Stimulated activated CD4-positive, alpha-beta T cell treated with anti-CD3 and anti-CD28 coated beads, Interleukin-1b, Interleukin-23, amount 100 ng/mL, for 4 hours (primary cell): Measurements from ENCODE around the gene UGGT2.
"Not testable (repeated sequence)": the region's sequence is repeated elsewhere in the genome, so short reads cannot be mapped to it uniquely, and the experiment has no call there.

Experiments used
- DNase-seq, 2 donors: peaks; one replicate each; pipeline ENCODE4 v3.0.0-alpha.2; 2020; ENCODE audit warnings: low read depth in 2 of 2

Gene UGGT2

GRCh38 chr13:95801825-95802224 is 251.4 kb downstream of the UGGT2 start:
- DNase-seq: no peak

- DNase-seq: no peak
These were observed 252.8 kb downstream of the UGGT2 start for GRCh38 chr13:95800436-95800835.

GRCh38 chr13:95797016-95797415 is 256.2 kb downstream of the UGGT2 start:
- no peak for DNase-seq

GRCh38 chr13:95793781-95794180 is 259.4 kb downstream of the UGGT2 start:
- DNase-seq: no peak

GRCh38 chr13:95793018-95793555 is 260.1 kb downstream of the UGGT2 start:
- no peak for DNase-seq

- DNase-seq: no peak
These were observed 262.0 kb downstream of the UGGT2 start for GRCh38 chr13:95791084-95791722.

- DNase-seq: not testable (repeated sequence)
These were observed 263.9 kb downstream of the UGGT2 start for GRCh38 chr13:95789315-95789714.

GRCh38 chr13:95788100-95788463 is 265.1 kb downstream of the UGGT2 start:
- no peak for DNase-seq

GRCh38 chr13:95787356-95788099 is 265.7 kb downstream of the UGGT2 start:
- no peak for DNase-seq

- no peak for DNase-seq
These were observed 268.3 kb downstream of the UGGT2 start for GRCh38 chr13:95784900-95785290.

GRCh38 chr13:95784161-95784899 is 268.9 kb downstream of the UGGT2 start:
- no peak for DNase-seq

GRCh38 chr13:95783747-95784146 is 269.5 kb downstream of the UGGT2 start:
- no peak for DNase-seq

GRCh38 chr13:95781940-95782339 is 271.3 kb downstream of the UGGT2 start:
- not testable (repeated sequence) for DNase-seq

- no peak for DNase-seq
These were observed 272.2 kb downstream of the UGGT2 start for GRCh38 chr13:95781016-95781415.

- no peak for DNase-seq
These were observed 273.7 kb downstream of the UGGT2 start for GRCh38 chr13:95779522-95779921.

GRCh38 chr13:95771905-95772304 is 281.3 kb downstream of the UGGT2 start:
- no peak for DNase-seq

GRCh38 chr13:95763601-95764000 is 289.6 kb downstream of the UGGT2 start:
- DNase-seq: no peak

- not testable (repeated sequence) for DNase-seq
These were observed 290.6 kb downstream of the UGGT2 start for GRCh38 chr13:95762626-95763025.

GRCh38 chr13:95756072-95756471 is 297.1 kb downstream of the UGGT2 start:
- no peak for DNase-seq

- no peak for DNase-seq
These were observed 299.1 kb downstream of the UGGT2 start for GRCh38 chr13:95754069-95754468.

- DNase-seq: no peak
These were observed 300.5 kb downstream of the UGGT2 start for GRCh38 chr13:95752677-95753076.
